D721Med (cell line): ENCODE measurements around the gene COL13A1.

Source experiments
- DNase-seq: peaks from one replicate; pipeline ENCODE4 v3.0.0; 2011; ENCODE audit warnings: low spot score; ENCODE audit not compliant: insufficient read length
- FAIRE-seq: peaks from 2 replicates; lab custom pipeline; 2011; peaks lifted over from hg19 to GRCh38; lab: Jason Lieb, UNC
- TF ChIP-seq, protein P1 (sequence below): IDR thresholded peaks from 2 replicates; pipeline ENCODE4 v1.5.1; 2012; ENCODE audit warnings: mild to moderate bottlenecking, control low read depth; ENCODE audit not compliant: insufficient read depth; ENCODE audit errors: missing control alignments

Gene COL13A1

GRCh38 chr10:69801434-69802315, at the start of gene COL13A1:
TSS of gene COL13A1 (plus strand) at chr10:69801906. CDS start at chr10:69802424, 518 bp downstream.
- FAIRE-seq: no peak
- TF ChIP-seq, protein P1, sequence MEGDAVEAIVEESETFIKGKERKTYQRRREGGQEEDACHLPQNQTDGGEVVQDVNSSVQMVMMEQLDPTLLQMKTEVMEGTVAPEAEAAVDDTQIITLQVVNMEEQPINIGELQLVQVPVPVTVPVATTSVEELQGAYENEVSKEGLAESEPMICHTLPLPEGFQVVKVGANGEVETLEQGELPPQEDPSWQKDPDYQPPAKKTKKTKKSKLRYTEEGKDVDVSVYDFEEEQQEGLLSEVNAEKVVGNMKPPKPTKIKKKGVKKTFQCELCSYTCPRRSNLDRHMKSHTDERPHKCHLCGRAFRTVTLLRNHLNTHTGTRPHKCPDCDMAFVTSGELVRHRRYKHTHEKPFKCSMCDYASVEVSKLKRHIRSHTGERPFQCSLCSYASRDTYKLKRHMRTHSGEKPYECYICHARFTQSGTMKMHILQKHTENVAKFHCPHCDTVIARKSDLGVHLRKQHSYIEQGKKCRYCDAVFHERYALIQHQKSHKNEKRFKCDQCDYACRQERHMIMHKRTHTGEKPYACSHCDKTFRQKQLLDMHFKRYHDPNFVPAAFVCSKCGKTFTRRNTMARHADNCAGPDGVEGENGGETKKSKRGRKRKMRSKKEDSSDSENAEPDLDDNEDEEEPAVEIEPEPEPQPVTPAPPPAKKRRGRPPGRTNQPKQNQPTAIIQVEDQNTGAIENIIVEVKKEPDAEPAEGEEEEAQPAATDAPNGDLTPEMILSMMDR: no peak
- DNase-seq: no peak

DNA sequence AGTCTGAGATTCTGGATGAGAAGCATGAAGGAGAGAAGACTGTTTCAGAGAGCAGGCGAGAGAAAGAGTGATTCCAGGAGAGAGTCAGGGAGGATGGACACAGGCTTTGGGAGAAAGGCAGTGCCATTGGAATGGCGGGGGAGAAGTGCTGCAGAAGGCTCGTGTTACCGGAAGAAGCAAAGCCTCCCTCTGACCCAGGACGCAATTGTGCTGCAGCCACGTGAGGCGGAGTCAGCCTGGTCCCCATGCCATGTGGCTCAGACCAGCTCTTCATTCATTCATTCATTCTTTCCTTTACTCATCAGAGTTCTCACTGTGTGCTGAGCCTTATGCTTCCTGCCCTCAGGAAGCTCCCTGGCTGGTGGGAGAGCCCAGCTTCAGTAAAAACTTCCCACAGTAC, 49.2 kb upstream of the COL13A1 start:
- no peak for DNase-seq
- FAIRE-seq: no peak

DNA sequence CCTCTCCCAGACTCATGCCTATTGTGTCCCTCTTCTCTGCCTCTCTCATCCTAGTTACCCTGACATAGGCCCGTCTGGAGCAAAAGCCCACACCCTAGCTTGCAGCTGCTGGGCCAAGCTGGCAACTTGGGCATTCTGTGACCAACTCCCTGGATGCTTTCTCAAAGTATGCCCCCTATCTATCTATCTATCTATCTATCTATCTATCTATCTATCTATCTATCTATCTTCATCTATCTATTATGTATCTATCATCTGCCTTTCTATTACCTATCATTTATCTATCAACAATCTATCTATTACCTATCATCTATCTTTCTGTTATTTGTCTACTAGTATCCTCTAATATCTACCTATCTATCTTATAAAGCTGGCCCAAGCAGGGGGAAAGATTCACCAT, 45.4 kb upstream of the COL13A1 start:
- DNase-seq: no peak
- no peak for FAIRE-seq
- TF ChIP-seq, protein P1: no peak

More for the DNA sequence above, 49.2 kb upstream of the COL13A1 start:
- TF ChIP-seq, protein P1: no peak

DNA sequence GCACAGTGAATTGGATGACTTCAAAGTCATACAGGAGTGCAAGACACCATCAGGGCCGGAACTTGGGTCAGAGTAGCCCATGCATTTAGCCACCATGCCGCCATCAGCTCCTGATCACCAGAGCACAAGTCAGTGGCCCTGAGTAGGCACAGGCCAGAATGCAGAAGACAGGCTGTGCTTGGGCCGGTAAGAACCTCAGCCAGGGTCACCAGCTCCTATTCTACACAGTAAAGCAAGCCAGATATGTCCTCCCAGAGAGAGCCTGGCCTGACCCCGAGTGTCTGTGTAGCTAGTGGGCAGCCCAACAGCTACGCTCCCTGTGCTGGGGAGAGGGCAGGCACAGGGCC, 44.5 kb upstream of the COL13A1 start:
- no peak for DNase-seq
- no peak for FAIRE-seq
- TF ChIP-seq, protein P1: no peak

DNA sequence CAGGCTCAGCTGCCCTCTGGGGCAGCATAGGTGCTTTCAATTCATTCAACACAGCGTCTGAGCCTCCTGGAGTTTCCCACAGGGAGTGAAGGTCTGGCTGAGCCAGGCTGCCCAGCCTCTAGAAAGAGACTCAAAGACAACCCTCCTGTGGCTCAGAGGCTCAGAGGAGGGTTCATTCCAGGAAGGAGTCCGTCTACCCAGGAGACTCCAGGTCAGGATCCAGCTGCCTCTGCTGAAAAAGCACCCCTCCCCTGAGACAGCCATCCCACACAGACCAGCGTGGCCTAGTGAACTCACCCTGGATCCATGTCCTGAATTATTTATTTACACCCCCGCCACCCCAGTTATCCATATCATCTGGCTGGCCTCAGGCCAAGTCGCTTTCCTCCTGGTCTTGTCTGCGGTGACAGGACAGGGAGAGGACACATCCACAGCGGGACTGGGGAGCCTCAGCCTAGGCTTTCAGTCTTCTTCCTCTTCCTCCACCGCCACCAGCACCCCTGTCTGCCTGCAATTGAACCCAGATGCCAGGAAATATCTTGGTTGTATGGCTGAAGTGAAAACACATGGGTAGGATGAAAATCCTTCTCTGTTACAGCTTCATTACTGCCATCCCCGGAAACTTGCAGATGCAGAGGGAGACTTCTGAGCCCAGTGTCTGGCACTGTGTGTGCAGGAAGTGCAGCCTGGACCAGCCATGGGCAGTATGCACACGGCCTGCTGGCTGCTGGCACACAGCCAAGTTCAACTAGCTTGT, 44.0 kb upstream of the COL13A1 start:
- TF ChIP-seq, protein P1: no peak
- FAIRE-seq (no peak), DNase-seq (no peak)

DNA sequence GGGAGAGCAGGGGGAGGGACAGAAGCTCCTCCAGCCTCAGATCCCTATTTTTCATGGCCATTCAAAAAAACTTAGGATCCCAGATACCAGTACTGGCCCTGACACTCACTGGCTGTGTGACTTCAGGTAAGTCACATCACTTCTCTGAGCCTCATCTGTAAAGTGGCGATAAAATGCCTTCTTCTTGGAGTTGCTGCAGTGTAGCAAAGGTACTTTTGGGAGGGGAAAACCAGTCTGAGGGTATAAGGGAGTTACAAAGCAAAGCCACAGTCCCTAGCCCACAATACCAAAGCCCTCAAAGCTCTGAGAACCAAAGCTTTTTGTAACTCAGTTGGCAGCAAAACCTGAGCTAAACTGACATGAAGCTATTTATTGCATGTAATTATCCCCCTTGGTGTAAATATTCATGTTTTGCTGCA, 43.4 kb upstream of the COL13A1 start:
- no peak for DNase-seq
- TF ChIP-seq, protein P1: no peak
- no peak for FAIRE-seq

DNA sequence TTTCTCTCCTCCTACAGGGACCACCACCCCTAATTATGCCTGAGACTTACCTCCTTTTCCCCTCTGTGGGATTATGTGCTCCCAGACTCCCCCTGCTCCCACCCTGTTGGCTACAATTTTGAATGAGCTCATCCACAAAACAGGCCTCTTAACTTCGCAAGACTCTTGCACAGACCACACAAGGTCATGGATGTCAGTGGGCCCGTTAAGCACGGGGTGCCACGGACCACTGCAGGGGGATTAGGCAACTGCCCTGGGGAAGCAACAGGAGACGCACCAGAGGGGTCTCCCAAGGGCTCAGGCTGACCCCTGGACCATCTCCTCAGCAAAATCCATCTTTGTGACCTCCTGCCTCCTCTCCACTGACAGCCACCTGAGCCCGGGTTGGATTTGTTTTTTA, 42.1 kb upstream of the COL13A1 start:
- DNase-seq (no peak), FAIRE-seq (no peak)
- TF ChIP-seq, protein P1: no peak
